Mammary epithelial cell (primary cell): Measurements from ENCODE around the gene NUP42.
"Not testable (repeated sequence)": the region's sequence is repeated elsewhere in the genome, so short reads cannot be mapped to it uniquely, and the experiment has no call there.

Source experiments
- EZH2 ChIP-seq: IDR thresholded peaks from 2 replicates; pipeline ENCODE4 v1.6.1; 2012; ENCODE audit warnings: low read length, inconsistent platforms, borderline replicate concordance
- TF ChIP-seq, protein P1 (sequence below), 2 donors: IDR thresholded peaks in 1 of 2; conservative IDR thresholded peaks in 1 of 2; 2 replicates each; pipeline ENCODE4 v1.5.1; 2011 to 2012; ENCODE audit warnings: inconsistent platforms in 2 of 2, low read length in 2 of 2, mild to moderate bottlenecking in 2 of 2, control low read depth in 1 of 2, low read depth in 1 of 2; ENCODE audit not compliant: insufficient read depth in 1 of 2; ENCODE audit errors: extremely low read depth in 1 of 2

DNA sequence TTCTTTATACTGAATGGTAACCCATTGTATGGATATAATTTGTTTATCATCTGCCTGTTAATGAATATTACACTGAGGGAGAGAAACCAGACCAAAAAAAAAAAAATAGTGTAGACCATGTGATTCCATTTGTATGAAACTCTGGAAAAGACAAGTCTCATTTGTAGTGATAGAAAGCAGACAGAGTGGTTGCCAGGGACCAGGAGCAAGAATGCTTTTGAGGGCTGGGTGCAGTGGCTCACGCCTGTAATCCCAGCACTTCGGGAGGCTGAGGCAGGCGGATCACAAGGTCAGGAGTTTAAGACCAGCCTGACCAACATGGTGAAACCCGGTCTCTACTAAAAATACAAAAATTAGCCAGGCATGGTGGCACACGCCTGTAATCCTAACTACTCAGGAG, 15.9 kb downstream of the NUP42 start:
- TF ChIP-seq EZH2, result not testable (repeated sequence)
- TF ChIP-seq, protein P1, sequence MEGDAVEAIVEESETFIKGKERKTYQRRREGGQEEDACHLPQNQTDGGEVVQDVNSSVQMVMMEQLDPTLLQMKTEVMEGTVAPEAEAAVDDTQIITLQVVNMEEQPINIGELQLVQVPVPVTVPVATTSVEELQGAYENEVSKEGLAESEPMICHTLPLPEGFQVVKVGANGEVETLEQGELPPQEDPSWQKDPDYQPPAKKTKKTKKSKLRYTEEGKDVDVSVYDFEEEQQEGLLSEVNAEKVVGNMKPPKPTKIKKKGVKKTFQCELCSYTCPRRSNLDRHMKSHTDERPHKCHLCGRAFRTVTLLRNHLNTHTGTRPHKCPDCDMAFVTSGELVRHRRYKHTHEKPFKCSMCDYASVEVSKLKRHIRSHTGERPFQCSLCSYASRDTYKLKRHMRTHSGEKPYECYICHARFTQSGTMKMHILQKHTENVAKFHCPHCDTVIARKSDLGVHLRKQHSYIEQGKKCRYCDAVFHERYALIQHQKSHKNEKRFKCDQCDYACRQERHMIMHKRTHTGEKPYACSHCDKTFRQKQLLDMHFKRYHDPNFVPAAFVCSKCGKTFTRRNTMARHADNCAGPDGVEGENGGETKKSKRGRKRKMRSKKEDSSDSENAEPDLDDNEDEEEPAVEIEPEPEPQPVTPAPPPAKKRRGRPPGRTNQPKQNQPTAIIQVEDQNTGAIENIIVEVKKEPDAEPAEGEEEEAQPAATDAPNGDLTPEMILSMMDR (conservative IDR thresholded peaks at IDR 0.05 in 1 of 2, IDR thresholded peaks at IDR 0.05 in 1 of 2; ENCODE audit: extremely low read depth in 1 of 2, insufficient read depth in 1 of 2, low read depth in 1 of 2, low read length in 2 of 2), result not testable (repeated sequence)
